ENCODE data around the gene MAD2L1BP.
"Not testable (repeated sequence)": the region's sequence is repeated elsewhere in the genome, so short reads cannot be mapped to it uniquely, and the experiment has no call there.

MAD2L1BP gene

DNA sequence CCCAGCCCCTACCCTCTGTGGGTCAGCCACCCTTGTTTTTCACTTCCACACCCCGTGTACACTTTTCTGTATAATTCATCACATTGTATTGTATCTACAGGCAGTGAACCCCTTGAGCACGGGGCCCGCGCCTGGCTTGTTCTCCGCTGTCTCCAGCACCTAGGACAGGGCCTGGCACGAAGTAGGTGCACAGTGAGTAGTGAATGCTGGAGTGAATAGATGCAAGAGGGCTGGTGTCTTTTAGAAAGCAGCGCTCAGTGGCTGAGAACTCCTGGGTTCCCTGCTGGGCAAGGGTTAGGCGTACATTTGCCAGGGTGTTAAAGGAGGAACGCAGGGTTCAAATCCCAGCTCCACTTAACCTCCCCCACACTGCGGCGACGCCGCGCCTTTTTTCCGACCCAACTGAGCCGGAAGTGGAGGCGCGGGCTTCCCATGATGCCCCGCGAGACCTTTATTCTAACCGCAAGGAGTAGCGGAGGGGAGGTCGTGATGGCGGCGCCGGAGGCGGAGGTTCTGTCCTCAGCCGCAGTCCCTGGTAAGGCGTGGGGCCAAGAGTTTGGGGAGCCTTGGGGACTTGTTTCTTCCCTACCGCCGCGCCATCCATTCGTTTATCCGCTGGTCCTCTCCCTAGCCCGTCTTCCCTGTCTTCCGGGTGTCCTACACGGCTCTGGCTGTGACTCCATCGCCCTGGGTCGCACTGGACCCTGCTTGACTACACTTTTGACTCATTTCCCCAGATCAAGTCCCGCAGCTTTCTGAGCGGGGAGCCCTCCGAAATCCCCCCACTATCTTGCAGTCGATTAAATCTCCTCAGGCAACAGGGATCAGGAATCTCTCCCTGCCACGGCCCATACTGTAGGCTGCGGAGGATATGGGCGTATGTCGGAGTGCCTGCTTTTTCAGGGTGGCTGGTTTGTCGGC is at the start of gene MAD2L1BP:
Gene MAD2L1BP (plus strand): TSS at position 454 of the 921 bp plus-strand sequence. CDS start 36 bp downstream, at position 490.
- DNase-seq = peak; percentile 89

- no peak for DNase-seq
These were observed 47.4 kb upstream of the MAD2L1BP start for GRCh38 chr6:43588194-43588593.

- not testable (repeated sequence) for DNase-seq
These were observed 46.1 kb upstream of the MAD2L1BP start for GRCh38 chr6:43589564-43589963.

- DNase-seq = no peak
These were observed 41.7 kb upstream of the MAD2L1BP start for GRCh38 chr6:43593938-43594337.

GRCh38 chr6:43600595-43600994 is 35.0 kb upstream of the MAD2L1BP start:
- no peak for DNase-seq

DNA sequence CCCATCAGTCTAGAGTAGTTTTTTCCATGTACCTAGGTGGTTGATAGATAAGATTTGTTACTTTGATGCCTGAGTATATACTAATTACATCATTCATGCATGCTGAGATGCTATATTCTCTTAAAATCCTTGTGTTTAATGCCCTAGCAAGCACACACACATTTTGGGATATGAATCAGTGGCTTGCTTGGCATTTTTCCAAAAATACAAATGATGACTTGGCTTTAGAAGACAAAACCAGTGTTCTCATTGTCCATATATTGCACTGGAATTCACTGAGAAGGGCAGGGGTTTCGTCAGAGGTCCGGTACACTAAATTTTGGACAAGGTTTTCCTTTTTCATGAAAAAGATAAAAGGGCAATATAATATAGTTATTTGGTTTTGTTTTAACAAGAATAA is 31.5 kb upstream of the MAD2L1BP start:
- DNase-seq = no peak

DNA sequence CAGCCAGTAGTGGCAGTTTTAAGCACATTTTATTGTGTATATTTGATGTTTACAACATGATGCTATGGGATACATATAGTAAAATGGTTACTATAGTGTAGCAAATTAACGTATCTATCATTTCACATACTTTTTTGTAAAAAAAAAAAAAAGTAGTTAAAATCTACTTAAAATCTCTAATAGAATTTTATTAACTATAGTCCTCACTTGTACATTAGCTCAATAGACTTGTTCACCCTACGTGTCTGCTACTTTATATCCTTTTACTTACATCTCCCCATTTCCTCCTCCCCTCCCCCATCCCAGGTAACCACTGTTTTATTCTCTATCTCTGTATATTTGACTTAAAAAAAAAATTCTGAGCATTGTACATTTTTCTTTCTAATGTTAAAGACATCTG is 29.6 kb upstream of the MAD2L1BP start:
- no peak for DNase-seq

DNA sequence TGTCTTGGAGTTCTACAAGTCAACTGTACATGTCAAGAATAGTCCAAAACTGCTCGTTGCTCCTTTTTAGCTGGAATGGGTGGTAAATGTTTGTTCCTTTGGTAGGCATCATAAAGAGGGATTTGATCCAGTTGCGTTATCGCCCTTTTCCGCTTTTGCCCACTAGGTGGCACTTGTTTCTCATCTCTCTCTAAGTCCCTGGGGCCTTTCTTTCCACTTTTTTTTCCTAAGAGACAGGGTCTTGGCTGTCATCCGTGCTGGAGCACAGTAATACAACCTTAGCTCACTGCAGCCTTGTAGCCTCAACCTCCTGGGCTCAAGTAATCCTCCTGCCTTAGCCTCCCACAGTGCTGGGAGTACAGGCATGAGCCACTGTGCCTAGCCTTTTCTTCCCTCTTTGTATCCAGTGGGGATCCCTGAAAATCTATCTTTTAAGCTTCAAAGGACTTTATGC is 27.3 kb upstream of the MAD2L1BP start:
- DNase-seq = peak; percentile 70

DNA sequence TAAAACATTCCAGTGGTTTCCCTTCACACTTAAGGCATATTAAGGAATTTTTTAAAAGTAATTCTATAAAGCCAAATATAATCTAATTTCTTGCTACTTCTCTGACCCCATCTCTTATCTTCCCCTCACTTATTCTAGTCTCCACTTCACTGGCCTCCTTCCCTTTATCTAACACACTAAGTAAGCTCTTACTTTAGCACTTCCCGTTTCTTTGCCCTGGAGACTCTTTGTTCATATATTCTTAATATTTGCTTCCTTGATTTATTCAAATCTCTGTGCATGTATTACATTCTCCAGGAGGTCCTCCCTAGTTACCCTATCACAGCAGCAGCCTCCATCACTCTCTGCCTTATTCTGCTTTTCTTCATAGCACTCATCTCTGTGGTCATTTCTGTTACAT is 26.8 kb upstream of the MAD2L1BP start:
- DNase-seq = no peak

- no peak for DNase-seq
These were observed 26.2 kb upstream of the MAD2L1BP start for GRCh38 chr6:43609402-43609801.

DNA sequence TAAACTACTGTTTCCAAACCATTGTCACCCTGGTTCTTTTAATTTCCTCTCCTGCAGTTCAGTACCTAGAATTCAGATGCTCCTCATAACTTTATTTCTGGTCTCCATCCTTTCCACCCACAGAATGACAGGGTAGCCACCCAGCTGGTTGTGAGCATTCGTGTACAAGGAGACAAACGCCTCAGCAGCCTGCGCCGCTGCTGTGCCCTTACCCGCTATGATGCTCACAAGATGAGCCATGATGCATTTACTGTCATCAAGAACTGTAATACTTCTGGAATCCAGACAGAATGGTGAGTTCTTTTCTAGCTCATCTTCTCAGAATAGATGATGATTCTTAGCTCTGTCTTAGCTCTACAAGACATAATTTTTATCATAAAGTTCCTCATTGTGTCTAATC is 25.2 kb upstream of the MAD2L1BP start:
- no peak for DNase-seq

DNA sequence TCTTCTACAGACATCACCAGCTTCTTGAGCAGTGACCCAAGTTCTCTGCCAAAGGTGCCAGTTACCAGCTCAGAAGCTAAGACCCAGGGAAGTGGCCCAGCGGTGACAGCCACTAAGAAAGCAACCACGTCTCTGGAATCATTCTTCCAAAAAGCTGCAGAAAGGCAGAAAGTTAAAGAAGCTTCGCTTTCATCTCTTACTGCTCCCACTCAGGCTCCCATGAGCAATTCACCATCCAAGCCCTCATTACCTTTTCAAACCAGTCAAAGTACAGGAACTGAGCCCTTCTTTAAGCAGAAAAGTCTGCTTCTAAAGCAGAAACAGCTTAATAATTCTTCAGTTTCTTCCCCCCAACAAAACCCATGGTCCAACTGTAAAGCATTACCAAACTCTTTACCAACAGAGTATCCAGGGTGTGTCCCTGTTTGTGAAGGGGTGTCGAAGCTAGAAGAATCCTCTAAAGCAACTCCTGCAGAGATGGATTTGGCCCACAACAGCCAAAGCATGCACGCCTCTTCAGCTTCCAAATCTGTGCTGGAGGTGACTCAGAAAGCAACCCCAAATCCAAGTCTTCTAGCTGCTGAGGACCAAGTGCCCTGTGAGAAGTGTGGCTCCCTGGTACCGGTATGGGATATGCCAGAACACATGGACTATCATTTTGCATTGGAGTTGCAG is 21.8 kb upstream of the MAD2L1BP start:
- DNase-seq = no peak

- DNase-seq = no peak
These were observed 21.3 kb upstream of the MAD2L1BP start for GRCh38 chr6:43614396-43614730.

- no peak for DNase-seq
These were observed 18.7 kb upstream of the MAD2L1BP start for GRCh38 chr6:43616725-43617472.

- DNase-seq = no peak
These were observed 14.4 kb upstream of the MAD2L1BP start for GRCh38 chr6:43621078-43621835.

DNA sequence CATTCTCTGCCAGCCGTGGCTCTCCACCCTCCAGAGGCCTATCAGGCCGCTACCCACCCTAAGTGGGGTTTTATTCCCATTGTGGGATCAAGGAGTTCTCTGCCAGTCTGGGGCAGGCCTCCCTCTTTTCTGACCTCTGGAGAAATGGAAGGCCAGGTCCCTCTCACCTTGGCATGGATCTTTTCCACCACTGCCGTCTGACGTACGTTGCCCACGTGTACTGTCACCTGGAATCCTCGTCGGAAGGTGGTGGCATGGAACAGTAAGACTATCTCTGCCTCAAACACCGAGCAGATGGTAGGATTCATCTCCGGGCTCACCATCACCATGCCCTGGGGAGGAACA is 13.8 kb upstream of the MAD2L1BP start:
- DNase-seq = no peak

GRCh38 chr6:43622541-43622940 is 13.1 kb upstream of the MAD2L1BP start:
- DNase-seq = no peak

DNA sequence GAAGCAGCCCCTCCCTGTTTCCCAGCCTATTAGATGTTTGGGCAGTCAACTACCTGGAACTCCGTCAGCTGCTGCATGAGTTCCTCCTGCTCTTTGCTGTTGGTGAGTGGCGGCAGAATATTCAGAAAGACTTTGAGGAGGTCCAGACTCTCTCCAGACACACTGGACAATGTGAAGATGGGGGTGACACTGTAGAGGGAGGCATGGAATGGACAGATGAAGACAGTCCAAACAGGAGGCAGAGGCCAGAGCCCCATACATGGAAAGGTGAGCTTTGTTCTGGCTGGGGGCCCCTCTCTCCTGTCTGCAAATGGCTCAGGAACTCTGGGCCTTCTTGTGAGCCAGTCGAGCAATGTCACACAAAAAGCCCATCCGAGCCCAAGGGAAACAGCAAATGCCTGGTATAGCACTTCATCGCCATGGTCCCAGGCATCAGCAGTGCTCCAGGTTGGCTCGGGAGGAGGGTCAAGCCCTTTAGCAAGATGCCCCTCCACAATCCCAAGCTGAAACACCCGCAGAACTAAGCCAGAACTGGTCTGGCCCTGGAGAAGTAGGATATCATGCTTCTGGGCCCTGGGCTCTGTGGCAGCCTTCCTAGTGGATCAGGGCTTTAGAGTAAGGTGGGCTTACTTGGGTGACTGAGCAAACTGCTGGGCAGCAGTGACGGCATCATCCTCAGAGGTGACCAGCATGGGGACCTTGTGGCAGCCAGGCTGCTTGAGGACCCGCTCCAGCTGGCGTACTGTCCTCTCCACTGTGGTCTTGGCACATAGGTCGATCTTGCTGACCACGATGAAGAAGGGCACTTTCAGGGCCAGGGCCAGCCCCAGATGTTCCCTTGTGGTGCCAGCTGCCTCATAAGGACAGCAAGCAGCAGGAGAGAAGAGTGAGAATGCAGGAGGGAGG is 11.5 kb upstream of the MAD2L1BP start:
- DNase-seq = no peak

DNA sequence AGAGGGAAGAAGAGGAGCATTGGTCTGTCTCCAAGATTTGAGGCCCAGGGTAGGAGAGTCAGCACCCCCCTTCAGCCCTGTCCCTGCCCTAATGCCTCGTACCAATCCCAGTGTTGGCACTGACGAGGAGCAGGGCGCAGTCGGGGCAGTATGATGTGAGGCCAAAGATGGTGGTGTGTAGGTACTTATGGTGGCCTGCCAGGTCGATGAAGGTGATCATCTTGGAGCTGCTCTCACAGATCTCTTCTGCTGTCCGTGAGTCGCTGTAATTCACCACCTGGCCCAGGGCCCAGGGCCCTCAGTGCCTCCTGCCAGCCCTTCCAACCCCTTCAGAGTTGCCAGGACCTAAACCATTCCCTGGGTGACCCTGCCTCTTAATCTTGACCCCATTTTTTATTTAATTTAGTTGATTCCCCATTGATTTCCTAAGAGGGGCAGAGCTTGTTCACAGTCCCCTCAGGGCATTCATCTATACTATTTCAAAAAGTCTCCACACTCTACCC is 10.8 kb upstream of the MAD2L1BP start:
- no peak for DNase-seq

DNA sequence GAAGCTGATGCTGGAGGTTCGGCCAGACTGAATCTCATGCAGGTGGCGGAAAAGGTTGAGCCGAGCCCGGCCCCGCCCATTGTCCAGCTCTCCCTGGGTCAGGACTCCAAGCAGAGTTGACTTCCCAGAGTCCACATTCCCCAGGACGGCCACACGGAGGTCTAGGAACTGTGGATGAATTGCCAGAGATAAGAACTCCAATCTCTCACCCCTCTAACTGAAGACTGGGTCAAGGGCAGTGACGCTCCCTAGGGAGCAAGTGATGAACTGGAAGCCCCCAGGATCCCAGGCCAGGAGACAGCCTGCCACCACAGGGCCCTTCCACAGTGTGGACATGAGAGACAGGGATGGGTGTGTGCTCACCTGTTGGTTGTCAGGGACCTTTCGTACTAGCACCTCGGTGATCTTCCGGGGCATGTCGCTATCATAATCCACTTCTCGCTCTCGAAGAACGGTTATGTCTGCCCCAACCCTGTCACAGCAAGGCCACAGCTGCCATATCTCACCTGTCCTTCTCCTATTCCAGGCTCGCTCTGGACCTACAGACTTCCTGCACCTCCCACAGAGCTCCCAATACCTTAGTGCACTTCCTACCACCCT is 10.1 kb upstream of the MAD2L1BP start:
- no peak for DNase-seq
